Measurements from ENCODE around the gene SSBP2. TPM values are rescaled to one million over a fixed set of nuclear protein-coding genes. Genes with fewer than 3 reads are reported as not detected.

Gene SSBP2
- total RNA-seq, 1 donor from 2014 or later, result 102 TPM

DNA sequence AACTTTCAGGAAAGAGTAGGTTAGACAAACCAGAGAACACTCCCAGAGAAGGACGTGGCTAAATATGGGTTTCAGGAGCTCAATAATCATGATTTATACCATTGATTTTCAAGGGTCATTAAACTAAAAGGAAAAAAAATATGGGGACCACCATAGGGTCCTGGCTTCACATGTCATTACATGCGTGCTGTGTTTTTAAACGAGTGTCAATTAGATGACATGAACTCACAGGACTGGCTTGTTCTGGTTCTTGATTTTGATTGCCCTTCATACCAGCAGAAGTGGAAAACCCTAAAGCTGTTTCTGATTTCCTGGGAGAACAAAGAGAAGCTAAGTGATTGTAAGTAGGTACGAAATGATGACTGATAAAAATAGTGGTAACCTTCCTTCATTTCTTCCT is 362.7 kb downstream of the SSBP2 start:
- intact Hi-C loops (cut with DNase I), result no loop called here

DNA sequence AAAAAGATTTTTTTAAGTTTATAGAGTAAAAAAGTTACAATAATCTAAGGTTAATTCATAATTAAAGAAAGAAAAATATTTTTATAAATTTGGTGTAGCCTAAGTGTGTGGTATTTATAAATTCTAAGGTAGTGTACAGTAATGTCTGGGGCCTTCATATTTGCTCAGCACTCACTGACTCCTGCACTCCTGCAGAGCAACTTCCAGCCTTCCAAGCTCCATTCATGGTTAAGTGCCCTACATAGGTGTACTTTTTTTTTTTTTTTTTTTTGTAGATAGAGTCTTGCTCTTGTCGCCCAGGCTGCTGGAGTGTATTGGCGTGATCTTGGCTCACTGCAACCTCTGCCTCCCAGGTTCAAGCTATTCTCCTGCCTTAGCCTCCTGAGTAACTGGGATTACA is 367.0 kb downstream of the SSBP2 start:
- intact Hi-C loops (cut with DNase I), result no loop called here
- no peak for DNase-seq (ENCODE audit: low spot score)

More for the DNA sequence above, 362.7 kb downstream of the SSBP2 start:
- no peak for DNase-seq (ENCODE audit: low spot score)

DNA sequence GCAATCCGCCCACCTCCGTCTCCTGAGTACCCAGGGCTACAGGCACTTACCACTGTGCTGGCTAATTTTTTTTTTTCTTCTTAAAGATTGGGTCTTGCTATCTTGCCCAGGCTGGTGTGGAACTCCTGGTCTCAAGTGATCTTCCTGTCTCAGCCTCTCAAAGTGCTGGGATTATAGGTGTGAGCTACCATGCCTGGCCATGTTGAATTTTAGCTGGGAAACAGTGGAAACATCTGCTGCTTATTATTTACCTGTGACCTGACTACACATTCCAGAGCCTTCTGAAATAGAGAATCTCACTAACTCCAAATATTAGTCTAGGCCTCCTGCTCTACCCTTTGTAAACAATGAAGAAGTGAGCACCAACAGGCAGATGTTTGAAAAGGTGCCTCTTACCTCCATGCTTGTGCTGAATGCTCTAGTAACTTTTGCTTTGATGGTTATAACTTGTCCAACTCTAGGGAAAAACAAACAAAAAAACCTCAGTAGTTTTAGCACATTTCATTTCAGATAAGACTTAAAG is 379.5 kb downstream of the SSBP2 start:
- DNase-seq (ENCODE audit: low spot score), result no peak
- intact Hi-C loops (cut with DNase I), result no loop called here

- no peak for DNase-seq (ENCODE audit: low spot score)
- intact Hi-C loops (cut with DNase I), result no loop called here
These were observed 380.0 kb downstream of the SSBP2 start for GRCh38 chr5:81370912-81371311.

GRCh38 chr5:81365541-81365940 is 385.4 kb downstream of the SSBP2 start:
- no peak for DNase-seq (ENCODE audit: low spot score)
- intact Hi-C loops (cut with DNase I), result no loop called here

DNA sequence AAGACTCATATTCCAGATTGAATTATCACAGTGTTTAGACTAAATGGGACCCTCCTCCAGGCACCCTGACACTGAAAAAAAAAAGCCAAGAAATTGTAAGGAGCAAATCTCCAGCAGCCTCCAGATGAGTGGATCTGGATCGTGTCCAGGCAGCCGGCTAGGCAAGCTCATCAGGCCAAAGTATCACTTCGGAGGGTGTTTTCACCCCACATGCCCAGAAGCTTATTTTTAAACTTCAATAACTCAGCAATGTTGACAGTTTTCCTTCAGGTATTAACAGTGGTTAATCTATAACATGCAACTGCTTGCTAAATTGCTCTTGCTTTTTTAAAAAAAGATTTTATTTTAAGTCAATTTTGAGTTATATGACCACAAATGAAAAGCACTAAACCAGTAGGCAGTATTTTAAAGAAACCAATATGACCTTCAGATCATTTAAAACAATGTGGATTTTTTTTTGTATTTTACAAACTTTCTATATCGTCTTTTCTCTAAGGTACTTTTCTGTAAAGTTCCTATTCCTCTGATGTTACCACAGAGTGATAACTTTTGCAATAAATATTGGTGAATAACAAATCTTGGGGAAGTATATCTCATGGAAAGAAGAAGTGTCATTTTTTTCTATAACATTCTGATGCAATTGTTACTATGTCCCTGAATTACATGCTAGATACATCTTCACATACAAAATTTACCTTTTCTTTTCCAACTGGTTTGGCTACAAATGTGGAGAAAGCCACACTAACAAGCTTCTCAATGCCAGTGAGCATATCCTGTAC is 387.6 kb downstream of the SSBP2 start:
- DNase-seq (ENCODE audit: low spot score), result no peak
- intact Hi-C loops (cut with DNase I), result no loop called here

Other genes with a start within 250 kb of the SSBP2 start
- 7.1 TPM for gene ATG10, start 220.9 kb upstream of the SSBP2 start, total RNA-seq

All from cardiac septum (tissue), 1 donor.